KMS-11 (cell line): Measurements from ENCODE around the gene TMEM203.

Source experiments
- H2AFZ ChIP-seq: fragments of 200-600 bp; sonication (generic); 2 replicates; pipeline ENCODE4 v1.6.1; 2016; ENCODE audit warnings: antibody characterized with exemption, mixed run types, low read depth
- H3K27ac ChIP-seq: fragments of 200-600 bp; sonication (generic); 2 replicates; pipeline ENCODE4 v1.6.1; 2016; ENCODE audit warnings: mild to moderate bottlenecking, mixed run types
- H3K27me3 ChIP-seq: fragments of 200-600 bp; sonication (generic); 2 replicates; pipeline ENCODE4 v1.6.1; 2017; ENCODE audit warnings: mild to moderate bottlenecking, low read depth, mixed run types, moderate library complexity; ENCODE audit not compliant: insufficient read depth
- H3K36me3 ChIP-seq: fragments of 200-600 bp; sonication (generic); 2 replicates; pipeline ENCODE4 v1.6.1; 2017; ENCODE audit warnings: mild to moderate bottlenecking, mixed run types; ENCODE audit not compliant: insufficient read depth
- H3K4me1 ChIP-seq: fragments of 200-600 bp; sonication (generic); 2 replicates; pipeline ENCODE4 v1.6.1; 2016; ENCODE audit warnings: mild to moderate bottlenecking, low read depth, mixed run types; ENCODE audit not compliant: poor library complexity, severe bottlenecking
- H3K4me2 ChIP-seq: fragments of 200-600 bp; sonication (generic); 2 replicates; pipeline ENCODE4 v1.7.0; 2016; ENCODE audit warnings: mild to moderate bottlenecking, mixed run types
- H3K4me3 ChIP-seq: fragments of 200-600 bp; sonication (generic); IDR thresholded peaks from 2 replicates; pipeline ENCODE4 v1.6.1; 2017; ENCODE audit warnings: low read depth, low read length, mixed read lengths; ENCODE audit not compliant: insufficient read depth
- H3K79me2 ChIP-seq: fragments of 200-600 bp; sonication (generic); 2 replicates; pipeline ENCODE4 v1.6.1; 2016; ENCODE audit warnings: low read depth, mixed run types; ENCODE audit not compliant: insufficient read depth
- H3K9ac ChIP-seq: fragments of 200-600 bp; sonication (generic); 2 replicates; pipeline ENCODE4 v1.6.1; 2016; ENCODE audit warnings: mild to moderate bottlenecking, mixed run types
- H4K20me1 ChIP-seq: fragments of 200-600 bp; sonication (generic); 2 replicates; pipeline ENCODE4 v1.6.1; 2016; ENCODE audit warnings: mild to moderate bottlenecking, mixed run types; ENCODE audit not compliant: insufficient read depth
- TF ChIP-seq, protein P1 (sequence below): fragments of 200-600 bp; sonication (generic); conservative IDR thresholded peaks from 2 replicates; pipeline ENCODE4 v1.6.1; 2017; ENCODE audit warnings: low read depth, mild to moderate bottlenecking, antibody characterized with exemption, low read length, moderate library complexity, mixed read lengths

Gene TMEM203

DNA sequence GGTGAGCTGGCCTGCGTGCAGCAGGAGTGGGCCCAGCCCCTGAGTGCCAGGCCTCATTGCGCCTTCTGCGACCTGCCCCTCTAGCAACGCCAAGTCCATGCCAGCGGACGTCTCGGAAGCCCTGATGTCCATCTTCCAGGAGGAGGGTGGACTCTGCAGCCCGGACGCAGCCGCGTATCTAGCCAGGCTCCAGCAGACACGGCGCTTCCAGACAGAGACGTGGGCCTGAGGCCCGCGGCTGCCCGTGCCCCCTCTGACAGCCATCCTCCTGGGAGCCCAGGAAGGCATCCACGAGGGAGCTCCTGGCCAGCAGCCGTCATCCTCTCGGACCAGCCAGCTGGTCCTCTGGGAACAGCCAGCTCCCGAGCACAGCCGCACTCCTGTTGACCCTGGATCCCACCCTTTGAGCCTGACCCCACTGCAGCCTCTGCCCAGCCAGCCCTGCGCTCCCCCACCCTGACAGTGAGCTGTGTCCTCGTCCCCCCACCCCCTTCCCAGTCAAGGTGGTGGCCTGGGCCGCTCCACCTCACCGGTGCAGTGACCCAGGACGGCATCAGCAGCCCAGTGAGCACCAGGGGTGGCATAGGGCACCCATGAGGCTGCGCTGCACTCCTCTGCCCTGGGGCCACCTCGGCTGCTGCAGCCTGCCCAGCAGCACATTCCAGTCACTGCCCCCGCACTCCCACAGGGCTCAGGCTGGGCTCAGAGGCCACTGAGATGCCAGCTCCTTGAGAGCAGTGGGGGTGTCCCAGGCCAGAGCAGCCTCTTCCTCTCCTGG is 10.9 kb upstream of the TMEM203 start:
- TF ChIP-seq, protein P1, sequence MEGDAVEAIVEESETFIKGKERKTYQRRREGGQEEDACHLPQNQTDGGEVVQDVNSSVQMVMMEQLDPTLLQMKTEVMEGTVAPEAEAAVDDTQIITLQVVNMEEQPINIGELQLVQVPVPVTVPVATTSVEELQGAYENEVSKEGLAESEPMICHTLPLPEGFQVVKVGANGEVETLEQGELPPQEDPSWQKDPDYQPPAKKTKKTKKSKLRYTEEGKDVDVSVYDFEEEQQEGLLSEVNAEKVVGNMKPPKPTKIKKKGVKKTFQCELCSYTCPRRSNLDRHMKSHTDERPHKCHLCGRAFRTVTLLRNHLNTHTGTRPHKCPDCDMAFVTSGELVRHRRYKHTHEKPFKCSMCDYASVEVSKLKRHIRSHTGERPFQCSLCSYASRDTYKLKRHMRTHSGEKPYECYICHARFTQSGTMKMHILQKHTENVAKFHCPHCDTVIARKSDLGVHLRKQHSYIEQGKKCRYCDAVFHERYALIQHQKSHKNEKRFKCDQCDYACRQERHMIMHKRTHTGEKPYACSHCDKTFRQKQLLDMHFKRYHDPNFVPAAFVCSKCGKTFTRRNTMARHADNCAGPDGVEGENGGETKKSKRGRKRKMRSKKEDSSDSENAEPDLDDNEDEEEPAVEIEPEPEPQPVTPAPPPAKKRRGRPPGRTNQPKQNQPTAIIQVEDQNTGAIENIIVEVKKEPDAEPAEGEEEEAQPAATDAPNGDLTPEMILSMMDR, result no peak
- H3K9ac ChIP-seq, result no peak overlapping the region
- no peak overlapping the region for H3K27ac ChIP-seq
- H3K79me2 ChIP-seq, result no peaks in the 10 kb centered on the region
- no peak overlapping the region for H3K4me2 ChIP-seq
- no peak overlapping the region for H3K4me3 ChIP-seq
- H3K4me1 ChIP-seq, result no peaks in the 10 kb centered on the region
- H2AFZ ChIP-seq, result no peak overlapping the region
- no peaks in the 10 kb centered on the region for H3K36me3 ChIP-seq
- no peaks in the 10 kb centered on the region for H3K27me3 ChIP-seq
- no peaks in the 10 kb centered on the region for H4K20me1 ChIP-seq

- H4K20me1 ChIP-seq, result no peaks in the 10 kb centered on the region
- H3K27ac ChIP-seq, result no peak overlapping the region
- no peak overlapping the region for H2AFZ ChIP-seq
- no peak overlapping the region for H3K4me2 ChIP-seq
- no peak overlapping the region for H3K9ac ChIP-seq
- TF ChIP-seq, protein P1, result no peak
- no peak overlapping the region for H3K4me3 ChIP-seq
- H3K27me3 ChIP-seq, result no peaks in the 10 kb centered on the region
- no peaks in the 10 kb centered on the region for H3K79me2 ChIP-seq
- H3K4me1 ChIP-seq, result no peaks in the 10 kb centered on the region
- H3K36me3 ChIP-seq, result no peaks in the 10 kb centered on the region
Measured at GRCh38 chr9:137215196-137215986, 9.9 kb upstream of the TMEM203 start.

GRCh38 chr9:137214620-137215019 is 9.2 kb upstream of the TMEM203 start:
- TF ChIP-seq, protein P1, result no peak
- H3K4me1 ChIP-seq, result no peaks in the 10 kb centered on the region
- no peaks in the 10 kb centered on the region for H3K36me3 ChIP-seq
- no peaks in the 10 kb centered on the region for H3K79me2 ChIP-seq
- no peaks in the 10 kb centered on the region for H3K27me3 ChIP-seq
- no peak overlapping the region for H3K4me2 ChIP-seq
- H3K9ac ChIP-seq, result no peak overlapping the region
- no peak overlapping the region for H3K27ac ChIP-seq
- H2AFZ ChIP-seq, result no peak overlapping the region
- no peaks in the 10 kb centered on the region for H4K20me1 ChIP-seq
- no peak overlapping the region for H3K4me3 ChIP-seq

- no peak overlapping the region for H3K9ac ChIP-seq
- TF ChIP-seq, protein P1, result no peak
Measured at GRCh38 chr9:137213160-137214060, 8.0 kb upstream of the TMEM203 start.

More at GRCh38 chr9:137213160-137214060, 8.0 kb upstream of the TMEM203 start:
- no peaks in the 10 kb centered on the region for H3K36me3 ChIP-seq
- no peak overlapping the region for H3K27ac ChIP-seq
- no peak overlapping the region for H3K4me3 ChIP-seq
- H2AFZ ChIP-seq, result no peak overlapping the region
- H3K4me1 ChIP-seq, result no peaks in the 10 kb centered on the region
- H3K4me2 ChIP-seq, result no peak overlapping the region
- H3K27me3 ChIP-seq, result no peaks in the 10 kb centered on the region
- no peaks in the 10 kb centered on the region for H4K20me1 ChIP-seq
- H3K79me2 ChIP-seq, result no peaks in the 10 kb centered on the region
